Activated B cell treated with CpG ODN at 0.5 μM for 24 hours (primary cell): Measurements from ENCODE around the gene TNNI2. TPM values are rescaled to one million over a fixed set of nuclear protein-coding genes. Genes with fewer than 3 reads are reported as not detected.

Experiments used
- ATAC-seq: fragments of 200-7000 bp; cut with Tn5 transposase; one replicate; pipeline ENCODE4 v1.10.0; 2021; ENCODE audit warnings: low read depth, mild to moderate bottlenecking, moderate library complexity
- CTCF ChIA-PET: fragments of 350-600 bp; sonication (Branson Sonifier 250); formaldehyde crosslinking; loops from one replicate; lab custom pipeline; 2021; ENCODE audit warnings: antibody characterized with exemption; lab: Charles Lee
- POLR2A ChIA-PET: fragments of 350-600 bp; sonication (Branson Sonifier 250); formaldehyde crosslinking; loops from one replicate; lab custom pipeline; 2021; ENCODE audit warnings: antibody characterized with exemption; lab: Charles Lee
- DNase-seq: peaks from one replicate; pipeline ENCODE4 v3.0.0; 2022
- H3K27ac Mint-ChIP-seq: one replicate; pipeline ENCODE4 v1.8.0; 2020; ENCODE audit warnings: mixed read lengths
- H3K27me3 Mint-ChIP-seq: one replicate; pipeline ENCODE4 v1.8.0; 2021; ENCODE audit warnings: mixed read lengths
- H3K36me3 Mint-ChIP-seq: one replicate; pipeline ENCODE4 v1.8.0; 2021; ENCODE audit warnings: low read depth, mixed read lengths
- H3K4me1 Mint-ChIP-seq: one replicate; pipeline ENCODE4 v1.8.0; 2021; ENCODE audit warnings: mixed read lengths
- H3K4me3 Mint-ChIP-seq: one replicate; pipeline ENCODE4 v1.8.0; 2020; ENCODE audit warnings: mild to moderate bottlenecking, mixed read lengths
- H3K9me3 Mint-ChIP-seq: one replicate; pipeline ENCODE4 v1.8.0; 2020; ENCODE audit warnings: mixed read lengths
- CTCF ChIP-seq: fragments of 200-600 bp; IDR thresholded peaks from one replicate; pipeline ENCODE4 v1.8.0; 2022; ENCODE audit warnings: antibody characterized with exemption, mild to moderate bottlenecking
- intact Hi-C: fragments of 100-400 bp; cut with micrococcal nuclease; formaldehyde crosslinking; loops from one replicate; pipeline ENCODE4 v1.15.1; 2024
- total RNA-seq: library from RNA; stranded (reverse); gene quantifications from 2 replicates; pipeline ENCODE4 v1.2.3, GENCODE V29; 2022

The TNNI2 gene
- total RNA-seq, 1 donor from 2014 or later, result 1.0 TPM

GRCh38 chr11:1889941-1890855 is 51.4 kb downstream of the TNNI2 start:
- ATAC-seq (no peak), DNase-seq (no peak)
- Mint-ChIP-seq H3K27me3 (no peaks in the 10 kb centered on the region), H3K9me3 (no peaks in the 10 kb centered on the region), H3K4me3 (no peak overlapping the region), H3K4me1 (peaks cover 29% of the 10 kb centered on the region), H3K27ac (no peak overlapping the region), H3K36me3 (peaks cover 10% of the 10 kb centered on the region)
- intact Hi-C loops, result no loop called here
- TF ChIP-seq CTCF, result no peak
- ChIA-PET CTCF (interaction anchor here (1.4 to 1.5 kb wide), 2 partner anchors 8 to 57 kb away, joined by 4 to 6 read pairs; no protein-coding TSS in a partner anchor), POLR2A (interaction anchor here (1.3 to 3.0 kb wide), 5 partner anchors 8 to 50 kb away, joined by 3 to 13 read pairs (median 8); partner anchors contain the start of gene LSP1)

Other genes starting within 250 kb of the TNNI2 start
- gene KRTAP5-2, start 240.7 kb upstream of the TNNI2 start, total RNA-seq, result not detected in 2 replicates
- gene KRTAP5-3, start 230.5 kb upstream of the TNNI2 start, total RNA-seq, result not detected in 2 replicates
- not detected in 2 replicates for gene KRTAP5-4, start 216.8 kb upstream of the TNNI2 start, total RNA-seq
- gene KRTAP5-5, start 209.2 kb upstream of the TNNI2 start, total RNA-seq, result not detected in 2 replicates
- not detected in 2 replicates for gene KRTAP5-6, start 141.8 kb upstream of the TNNI2 start, total RNA-seq
- not detected in 2 replicates for gene IFITM10, start 88.4 kb upstream of the TNNI2 start, total RNA-seq
- 33.2 and 39.2 TPM in 2 replicates for gene CTSD, start 75.1 kb upstream of the TNNI2 start, total RNA-seq
- not detected in 2 replicates for gene SYT8, start 4.0 kb upstream of the TNNI2 start, total RNA-seq
- 301 and 303 TPM in 2 replicates for gene LSP1, start 14.1 kb downstream of the TNNI2 start, total RNA-seq
- 0.16 TPM in 1 of 2 replicates, not detected in the other for gene PRR33, start 52.9 kb downstream of the TNNI2 start, total RNA-seq
- gene TNNT3, start 80.7 kb downstream of the TNNI2 start, total RNA-seq, result 2.9 and 3.5 TPM in 2 replicates
- 89.8 and 95.0 TPM in 2 replicates for gene MRPL23, start 108.4 kb downstream of the TNNI2 start, total RNA-seq
- not detected in 2 replicates for gene H19, start 158.9 kb downstream of the TNNI2 start, total RNA-seq